ENCODE measurements around the gene TTF2.

- TF ChIP-seq, protein P1, sequence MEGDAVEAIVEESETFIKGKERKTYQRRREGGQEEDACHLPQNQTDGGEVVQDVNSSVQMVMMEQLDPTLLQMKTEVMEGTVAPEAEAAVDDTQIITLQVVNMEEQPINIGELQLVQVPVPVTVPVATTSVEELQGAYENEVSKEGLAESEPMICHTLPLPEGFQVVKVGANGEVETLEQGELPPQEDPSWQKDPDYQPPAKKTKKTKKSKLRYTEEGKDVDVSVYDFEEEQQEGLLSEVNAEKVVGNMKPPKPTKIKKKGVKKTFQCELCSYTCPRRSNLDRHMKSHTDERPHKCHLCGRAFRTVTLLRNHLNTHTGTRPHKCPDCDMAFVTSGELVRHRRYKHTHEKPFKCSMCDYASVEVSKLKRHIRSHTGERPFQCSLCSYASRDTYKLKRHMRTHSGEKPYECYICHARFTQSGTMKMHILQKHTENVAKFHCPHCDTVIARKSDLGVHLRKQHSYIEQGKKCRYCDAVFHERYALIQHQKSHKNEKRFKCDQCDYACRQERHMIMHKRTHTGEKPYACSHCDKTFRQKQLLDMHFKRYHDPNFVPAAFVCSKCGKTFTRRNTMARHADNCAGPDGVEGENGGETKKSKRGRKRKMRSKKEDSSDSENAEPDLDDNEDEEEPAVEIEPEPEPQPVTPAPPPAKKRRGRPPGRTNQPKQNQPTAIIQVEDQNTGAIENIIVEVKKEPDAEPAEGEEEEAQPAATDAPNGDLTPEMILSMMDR (IDR thresholded peaks at IDR 0.05), result no peak
- TF ChIP-seq POLR2A (IDR thresholded peaks at IDR 0.05), result no peak
These were observed 29.9 kb downstream of the TTF2 start for GRCh38 chr1:117089996-117090395.
